Right lobe of liver (tissue), 4 donors: ENCODE data around the gene SCNN1B.

ENCODE experiments used
- CTCF ChIP-seq, 4 donors: fragments of 200-600 bp in 3 of 4; fragments of 450-650 bp in 1 of 4; IDR thresholded peaks; one replicate each; pipeline versions ENCODE4 v1.5.1 to v1.8.0; 2016 to 2022; ENCODE audit warnings: antibody characterized with exemption in 4 of 4, mild to moderate bottlenecking in 2 of 4
- POLR2A ChIP-seq: fragments of 450-650 bp; IDR thresholded peaks from one replicate; pipeline ENCODE4 v1.6.1; 2017; ENCODE audit warnings: antibody characterized with exemption, mild to moderate bottlenecking
- donor health status: DM: no; HTN: no; CAD: no.
- donor health status: DM: no; HTN: no; CAD: no.
- donor health status: DM: no; HTN: yes; CAD: no.

DNA sequence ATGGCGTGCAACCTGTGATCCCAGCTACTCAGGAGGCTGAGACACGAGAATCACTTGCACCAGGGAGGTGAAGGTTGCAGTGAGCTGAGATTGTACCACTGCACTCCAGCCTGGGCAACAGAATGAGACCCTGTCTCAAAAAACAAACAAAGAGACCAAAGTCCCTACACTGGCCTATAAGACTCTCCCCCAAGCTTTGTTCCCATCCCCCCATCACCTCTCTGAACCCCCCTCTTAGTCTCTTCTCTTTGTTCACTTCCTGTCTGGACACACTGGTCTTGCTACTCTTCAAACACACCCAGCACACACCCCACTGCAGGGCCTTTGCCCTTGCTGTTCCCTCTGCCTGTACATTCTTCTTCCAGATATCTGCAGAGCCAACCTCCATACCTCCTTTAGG lies 7.8 kb upstream of the SCNN1B start:
- no peak for TF ChIP-seq POLR2A
- no peak for TF ChIP-seq CTCF (IDR thresholded peaks at IDR 0.05)
